ENCODE results near the gene MESP2.

MESP2 gene

GRCh38 chr15:89806559-89807550 lies 30.7 kb downstream of the MESP2 start:
- DNase-seq: no peak
- H3K4me3 ChIP-seq (ENCODE audit: insufficient read depth, low read depth, low read length, poor library complexity, severe bottlenecking): no peak overlapping the region
- H3K9me3 ChIP-seq (ENCODE audit: control insufficient read depth, low read length): no peaks in the 10 kb centered on the region
- H3K27me3 ChIP-seq (replicated peaks; ENCODE audit: control insufficient read depth, insufficient read depth, low read length, poor library complexity, severe bottlenecking): no peaks in the 10 kb centered on the region
- no peak overlapping the region for H3K27ac ChIP-seq (ENCODE audit: insufficient read depth, low read length, poor library complexity, severe bottlenecking)
- H3K36me3 ChIP-seq (ENCODE audit: control insufficient read depth, insufficient read depth, low read length): no peaks in the 10 kb centered on the region
- H3K4me1 ChIP-seq (ENCODE audit: control insufficient read depth, insufficient read depth, low read length, poor library complexity, severe bottlenecking): no peaks in the 10 kb centered on the region

GRCh38 chr15:89807689-89808088 lies 31.6 kb downstream of the MESP2 start:
- Histone ChIP-seq H3K4me3 (ENCODE audit: insufficient read depth, low read depth, low read length, poor library complexity, severe bottlenecking) (no peak overlapping the region), H3K36me3 (ENCODE audit: control insufficient read depth, insufficient read depth, low read length) (no peaks in the 10 kb centered on the region), H3K27ac (ENCODE audit: insufficient read depth, low read length, poor library complexity, severe bottlenecking) (no peak overlapping the region), H3K27me3 (replicated peaks; ENCODE audit: control insufficient read depth, insufficient read depth, low read length, poor library complexity, severe bottlenecking) (no peaks in the 10 kb centered on the region), H3K9me3 (ENCODE audit: control insufficient read depth, low read length) (no peaks in the 10 kb centered on the region), H3K4me1 (ENCODE audit: control insufficient read depth, insufficient read depth, low read length, poor library complexity, severe bottlenecking) (no peaks in the 10 kb centered on the region)
- DNase-seq: no peak

- Histone ChIP-seq H3K9me3 (ENCODE audit: control insufficient read depth, low read length) (no peaks in the 10 kb centered on the region), H3K4me3 (ENCODE audit: insufficient read depth, low read depth, low read length, poor library complexity, severe bottlenecking) (no peak overlapping the region), H3K4me1 (ENCODE audit: control insufficient read depth, insufficient read depth, low read length, poor library complexity, severe bottlenecking) (no peaks in the 10 kb centered on the region), H3K36me3 (ENCODE audit: control insufficient read depth, insufficient read depth, low read length) (no peaks in the 10 kb centered on the region), H3K27ac (ENCODE audit: insufficient read depth, low read length, poor library complexity, severe bottlenecking) (no peak overlapping the region), H3K27me3 (replicated peaks; ENCODE audit: control insufficient read depth, insufficient read depth, low read length, poor library complexity, severe bottlenecking) (peaks cover 5% of the 10 kb centered on the region)
- no peak for DNase-seq
Measured at GRCh38 chr15:89808160-89808870, 32.2 kb downstream of the MESP2 start.

GRCh38 chr15:89809093-89809786 lies 33.1 kb downstream of the MESP2 start:
- H3K27ac ChIP-seq (ENCODE audit: insufficient read depth, low read length, poor library complexity, severe bottlenecking): no peak overlapping the region
- no peak overlapping the region for H3K4me3 ChIP-seq (ENCODE audit: insufficient read depth, low read depth, low read length, poor library complexity, severe bottlenecking)
- peaks cover 14% of the 10 kb centered on the region for H3K27me3 ChIP-seq (replicated peaks; ENCODE audit: control insufficient read depth, insufficient read depth, low read length, poor library complexity, severe bottlenecking)
- H3K36me3 ChIP-seq (ENCODE audit: control insufficient read depth, insufficient read depth, low read length): no peaks in the 10 kb centered on the region
- H3K9me3 ChIP-seq (ENCODE audit: control insufficient read depth, low read length): no peaks in the 10 kb centered on the region
- H3K4me1 ChIP-seq (ENCODE audit: control insufficient read depth, insufficient read depth, low read length, poor library complexity, severe bottlenecking): peaks cover 3% of the 10 kb centered on the region
- no peak for DNase-seq

GRCh38 chr15:89809787-89810148 lies 33.6 kb downstream of the MESP2 start:
- Histone ChIP-seq H3K9me3 (ENCODE audit: control insufficient read depth, low read length) (no peaks in the 10 kb centered on the region), H3K27me3 (replicated peaks; ENCODE audit: control insufficient read depth, insufficient read depth, low read length, poor library complexity, severe bottlenecking) (peaks cover 18% of the 10 kb centered on the region), H3K27ac (ENCODE audit: insufficient read depth, low read length, poor library complexity, severe bottlenecking) (no peak overlapping the region), H3K36me3 (ENCODE audit: control insufficient read depth, insufficient read depth, low read length) (no peaks in the 10 kb centered on the region), H3K4me3 (ENCODE audit: insufficient read depth, low read depth, low read length, poor library complexity, severe bottlenecking) (no peak overlapping the region), H3K4me1 (ENCODE audit: control insufficient read depth, insufficient read depth, low read length, poor library complexity, severe bottlenecking) (peaks cover 7% of the 10 kb centered on the region)
- DNase-seq: no peak

GRCh38 chr15:89810837-89811236 lies 34.7 kb downstream of the MESP2 start:
- no peak overlapping the region for H3K27ac ChIP-seq (ENCODE audit: insufficient read depth, low read length, poor library complexity, severe bottlenecking)
- DNase-seq: no peak
- peaks cover 21% of the 10 kb centered on the region for H3K27me3 ChIP-seq (replicated peaks; ENCODE audit: control insufficient read depth, insufficient read depth, low read length, poor library complexity, severe bottlenecking)
- H3K4me3 ChIP-seq (ENCODE audit: insufficient read depth, low read depth, low read length, poor library complexity, severe bottlenecking): no peak overlapping the region
- peaks cover 10% of the 10 kb centered on the region for H3K4me1 ChIP-seq (ENCODE audit: control insufficient read depth, insufficient read depth, low read length, poor library complexity, severe bottlenecking)
- H3K9me3 ChIP-seq (ENCODE audit: control insufficient read depth, low read length): no peaks in the 10 kb centered on the region
- H3K36me3 ChIP-seq (ENCODE audit: control insufficient read depth, insufficient read depth, low read length): no peaks in the 10 kb centered on the region

GRCh38 chr15:89812011-89812846 lies 36.1 kb downstream of the MESP2 start:
- peaks cover 21% of the 10 kb centered on the region for H3K27me3 ChIP-seq (replicated peaks; ENCODE audit: control insufficient read depth, insufficient read depth, low read length, poor library complexity, severe bottlenecking)
- H3K9me3 ChIP-seq (ENCODE audit: control insufficient read depth, low read length): no peaks in the 10 kb centered on the region
- H3K27ac ChIP-seq (ENCODE audit: insufficient read depth, low read length, poor library complexity, severe bottlenecking): no peak overlapping the region
- H3K4me3 ChIP-seq (ENCODE audit: insufficient read depth, low read depth, low read length, poor library complexity, severe bottlenecking): no peak overlapping the region
- no peaks in the 10 kb centered on the region for H3K36me3 ChIP-seq (ENCODE audit: control insufficient read depth, insufficient read depth, low read length)
- H3K4me1 ChIP-seq (ENCODE audit: control insufficient read depth, insufficient read depth, low read length, poor library complexity, severe bottlenecking): peaks cover 10% of the 10 kb centered on the region
- no peak for DNase-seq

GRCh38 chr15:89812847-89813320 lies 36.8 kb downstream of the MESP2 start:
- no peaks in the 10 kb centered on the region for H3K36me3 ChIP-seq (ENCODE audit: control insufficient read depth, insufficient read depth, low read length)
- peaks cover 10% of the 10 kb centered on the region for H3K4me1 ChIP-seq (ENCODE audit: control insufficient read depth, insufficient read depth, low read length, poor library complexity, severe bottlenecking)
- DNase-seq: no peak
- H3K9me3 ChIP-seq (ENCODE audit: control insufficient read depth, low read length): no peaks in the 10 kb centered on the region
- H3K27ac ChIP-seq (ENCODE audit: insufficient read depth, low read length, poor library complexity, severe bottlenecking): no peak overlapping the region
- H3K4me3 ChIP-seq (ENCODE audit: insufficient read depth, low read depth, low read length, poor library complexity, severe bottlenecking): no peak overlapping the region
- H3K27me3 ChIP-seq (replicated peaks; ENCODE audit: control insufficient read depth, insufficient read depth, low read length, poor library complexity, severe bottlenecking): peaks cover 21% of the 10 kb centered on the region

- no peak overlapping the region for H3K27ac ChIP-seq (ENCODE audit: insufficient read depth, low read length, poor library complexity, severe bottlenecking)
- H3K4me1 ChIP-seq (ENCODE audit: control insufficient read depth, insufficient read depth, low read length, poor library complexity, severe bottlenecking): peaks cover 10% of the 10 kb centered on the region
- DNase-seq: no peak
- H3K9me3 ChIP-seq (ENCODE audit: control insufficient read depth, low read length): no peaks in the 10 kb centered on the region
- no peaks in the 10 kb centered on the region for H3K36me3 ChIP-seq (ENCODE audit: control insufficient read depth, insufficient read depth, low read length)
- peaks cover 21% of the 10 kb centered on the region for H3K27me3 ChIP-seq (replicated peaks; ENCODE audit: control insufficient read depth, insufficient read depth, low read length, poor library complexity, severe bottlenecking)
- no peak overlapping the region for H3K4me3 ChIP-seq (ENCODE audit: insufficient read depth, low read depth, low read length, poor library complexity, severe bottlenecking)
Measured at GRCh38 chr15:89813381-89814111, 37.4 kb downstream of the MESP2 start.

All from effector memory CD4-positive, alpha-beta T cell (primary cell).